ENCODE measurements around the gene CLHC1.

Gene CLHC1

GRCh38 chr2:55163274-55163721, 68.8 kb downstream of the CLHC1 start:
- TF ChIP-seq EZH2phosphoT487 (IDR thresholded peaks at IDR 0.05; ENCODE audit: low read length) (no peak), CTCF (IDR thresholded peaks at IDR 0.05; ENCODE audit: low read length) (no peak), EZH2 (optimal IDR thresholded peaks at IDR 0.05; ENCODE audit: low read depth, low read length) (no peak)
- Histone ChIP-seq H2AFZ (ENCODE audit: low read length) (no peak overlapping the region), H3K9ac (ENCODE audit: low read length) (no peak overlapping the region)

GRCh38 chr2:55162284-55163006, 69.6 kb downstream of the CLHC1 start:
- Histone ChIP-seq H4K20me1 (ENCODE audit: insufficient read depth, low read length) (no peaks in the 10 kb centered on the region), H3K4me1 (ENCODE audit: low read length) (peaks cover 4% of the 10 kb centered on the region; the same call in 1 of the 2 replicates), H3K36me3 (replicated peaks; ENCODE audit: insufficient read depth, low read length) (no peaks in the 10 kb centered on the region), H3K9me3 (replicated peaks; ENCODE audit: insufficient read depth, low read length) (no peaks in the 10 kb centered on the region), H3F3A (ENCODE audit: insufficient read depth, low read length) (no peaks in the 10 kb centered on the region), H3K79me2 (ENCODE audit: low read length) (no peaks in the 10 kb centered on the region), H3K27ac (ENCODE audit: low read length) (no peak overlapping the region), H3K27me3 (replicated peaks; ENCODE audit: insufficient read depth, low read length) (no peaks in the 10 kb centered on the region), H3K4me3 (ENCODE audit: low read length) (no peak overlapping the region), H3K4me2 (ENCODE audit: low read depth, low read length) (no peak overlapping the region), H3K9ac (ENCODE audit: low read length) (no peak overlapping the region), H3K9me2 (replicated peaks; ENCODE audit: insufficient read depth, low read length) (no peaks in the 10 kb centered on the region), H2AFZ (ENCODE audit: low read length) (no peak overlapping the region)
- DNase-seq, result no peak
- TF ChIP-seq EZH2phosphoT487 (IDR thresholded peaks at IDR 0.05; ENCODE audit: low read length) (no peak), CTCF (IDR thresholded peaks at IDR 0.05; ENCODE audit: low read length) (no peak), EZH2 (optimal IDR thresholded peaks at IDR 0.05; ENCODE audit: low read depth, low read length) (no peak)

More at GRCh38 chr2:55163274-55163721, 68.8 kb downstream of the CLHC1 start:
- H3K4me2 ChIP-seq (ENCODE audit: low read depth, low read length), result no peak overlapping the region
- no peaks in the 10 kb centered on the region for H3F3A ChIP-seq (ENCODE audit: insufficient read depth, low read length)
- no peak overlapping the region for H3K4me3 ChIP-seq (ENCODE audit: low read length)
- H3K27me3 ChIP-seq (replicated peaks; ENCODE audit: insufficient read depth, low read length), result no peaks in the 10 kb centered on the region
- H3K79me2 ChIP-seq (ENCODE audit: low read length), result no peaks in the 10 kb centered on the region
- H3K27ac ChIP-seq (ENCODE audit: low read length), result no peak overlapping the region
- no peaks in the 10 kb centered on the region for H3K36me3 ChIP-seq (replicated peaks; ENCODE audit: insufficient read depth, low read length)
- peaks cover 4% of the 10 kb centered on the region; the same call in 1 of the 2 replicates for H3K4me1 ChIP-seq (ENCODE audit: low read length)
- DNase-seq, result no peak
- no peaks in the 10 kb centered on the region for H4K20me1 ChIP-seq (ENCODE audit: insufficient read depth, low read length)
- no peaks in the 10 kb centered on the region for H3K9me3 ChIP-seq (replicated peaks; ENCODE audit: insufficient read depth, low read length)
- no peaks in the 10 kb centered on the region for H3K9me2 ChIP-seq (replicated peaks; ENCODE audit: insufficient read depth, low read length)

DNA sequence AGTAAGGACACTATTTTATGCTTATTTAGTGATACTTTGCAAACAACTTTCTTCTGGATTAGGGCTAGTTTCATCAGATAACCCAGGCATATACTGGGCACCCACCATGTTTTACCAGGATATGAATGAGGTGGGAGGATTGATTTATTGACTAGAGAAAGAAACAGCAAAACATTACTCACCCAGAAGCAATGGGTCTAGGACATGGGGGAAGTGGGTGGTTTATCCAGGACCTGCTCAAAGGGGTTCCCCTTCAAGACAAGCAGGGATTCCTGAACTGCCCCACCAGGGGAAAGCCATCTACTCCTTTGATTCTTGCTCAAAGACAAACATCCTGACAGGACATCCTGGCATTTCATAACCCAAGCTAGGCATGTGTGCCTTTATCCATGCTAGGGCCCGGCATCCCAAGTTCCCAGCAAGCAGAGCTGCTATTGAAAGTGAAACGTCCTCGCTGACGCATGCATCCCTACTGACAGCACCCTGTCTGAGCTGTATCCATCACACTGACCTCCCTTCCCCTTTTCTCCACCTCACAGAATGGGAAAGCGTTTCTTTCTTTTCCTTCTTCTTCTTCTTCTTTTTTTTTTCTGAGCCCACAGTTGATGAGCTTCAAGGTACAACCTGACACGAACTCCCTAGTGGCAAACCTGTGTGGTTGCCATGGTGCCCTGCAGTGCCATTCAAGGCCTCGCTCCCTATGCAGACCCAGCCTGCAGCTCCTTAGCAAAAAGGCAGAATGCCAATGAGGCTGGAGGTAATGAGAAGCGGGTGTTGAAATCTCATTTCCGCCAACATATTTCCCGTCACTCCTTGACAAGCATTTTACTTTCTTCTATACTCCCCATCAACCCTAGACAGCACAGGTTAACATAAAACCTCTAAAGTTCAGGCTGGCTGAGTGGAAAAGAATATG, 70.5 kb downstream of the CLHC1 start:
- TF ChIP-seq EZH2phosphoT487 (IDR thresholded peaks at IDR 0.05; ENCODE audit: low read length) (no peak), EZH2 (optimal IDR thresholded peaks at IDR 0.05; ENCODE audit: low read depth, low read length) (no peak), CTCF (IDR thresholded peaks at IDR 0.05; ENCODE audit: low read length) (no peak)
- Histone ChIP-seq H3K9me3 (replicated peaks; ENCODE audit: insufficient read depth, low read length) (no peaks in the 10 kb centered on the region), H2AFZ (ENCODE audit: low read length) (no peak overlapping the region), H3K27me3 (replicated peaks; ENCODE audit: insufficient read depth, low read length) (no peaks in the 10 kb centered on the region), H3K9ac (ENCODE audit: low read length) (no peak overlapping the region), H3K4me3 (ENCODE audit: low read length) (no peak overlapping the region), H3K27ac (ENCODE audit: low read length) (no peak overlapping the region), H4K20me1 (ENCODE audit: insufficient read depth, low read length) (no peaks in the 10 kb centered on the region), H3K4me2 (ENCODE audit: low read depth, low read length) (no peak overlapping the region), H3K79me2 (ENCODE audit: low read length) (no peaks in the 10 kb centered on the region), H3K9me2 (replicated peaks; ENCODE audit: insufficient read depth, low read length) (no peaks in the 10 kb centered on the region), H3F3A (ENCODE audit: insufficient read depth, low read length) (no peaks in the 10 kb centered on the region), H3K36me3 (replicated peaks; ENCODE audit: insufficient read depth, low read length) (no peaks in the 10 kb centered on the region), H3K4me1 (ENCODE audit: low read length) (peaks cover 4% of the 10 kb centered on the region; the same call in 1 of the 2 replicates)
- no peak for DNase-seq
